GM18511 (cell line): Measurements from ENCODE around the gene DPP6.

Experiments used
- ATAC-seq: cut with Tn5 transposase; IDR thresholded peaks from one replicate; pipeline ENCODE4 v1.9.1; 2021; ENCODE audit warnings: mild to moderate bottlenecking, moderate library complexity; ENCODE audit not compliant: unreplicated experiment

The DPP6 gene

GRCh38 chr7:154844955-154845354, 792.8 kb downstream of the DPP6 start:
- no peak for ATAC-seq

GRCh38 chr7:154848464-154848863, 796.3 kb downstream of the DPP6 start:
- no peak for ATAC-seq

- no peak for ATAC-seq
These were observed 800.0 kb downstream of the DPP6 start for GRCh38 chr7:154852205-154852604.

GRCh38 chr7:154853063-154853726, 801.0 kb downstream of the DPP6 start:
- ATAC-seq, result no peak

GRCh38 chr7:154853727-154854095, 801.5 kb downstream of the DPP6 start:
- no peak for ATAC-seq

GRCh38 chr7:154854836-154855235, 802.6 kb downstream of the DPP6 start:
- no peak for ATAC-seq

GRCh38 chr7:154855366-154855765, 803.2 kb downstream of the DPP6 start:
- no peak for ATAC-seq

GRCh38 chr7:154856733-154857132, 804.5 kb downstream of the DPP6 start:
- no peak for ATAC-seq

- no peak for ATAC-seq
These were observed 805.0 kb downstream of the DPP6 start for GRCh38 chr7:154857240-154857639.

- ATAC-seq, result no peak
These were observed 805.8 kb downstream of the DPP6 start for GRCh38 chr7:154857728-154858681.

- ATAC-seq, result no peak
These were observed 806.8 kb downstream of the DPP6 start for GRCh38 chr7:154858836-154859537.

- no peak for ATAC-seq
These were observed 807.8 kb downstream of the DPP6 start for GRCh38 chr7:154859747-154860620.

- ATAC-seq, result no peak
These were observed 808.6 kb downstream of the DPP6 start for GRCh38 chr7:154860621-154861375.

- no peak for ATAC-seq
These were observed 809.4 kb downstream of the DPP6 start for GRCh38 chr7:154861589-154861988.

GRCh38 chr7:154862153-154862791, 810.1 kb downstream of the DPP6 start:
- ATAC-seq, result no peak

GRCh38 chr7:154863766-154864522, 811.7 kb downstream of the DPP6 start:
- ATAC-seq, result no peak

- ATAC-seq, result no peak
These were observed 812.3 kb downstream of the DPP6 start for GRCh38 chr7:154864523-154864891.

GRCh38 chr7:154865984-154866685, 813.9 kb downstream of the DPP6 start:
- ATAC-seq, result no peak
